Myocyte (in vitro differentiated cells): ENCODE results near the gene EQTN. TPM values are rescaled to one million over a fixed set of nuclear protein-coding genes. Genes with fewer than 3 reads are reported as not detected.
A peak's percentile ranks its signal among the peaks of the same experiment; 100 is the strongest.

Experiments used
- DNase-seq: peaks from one replicate; pipeline ENCODE4 v3.0.0-alpha.2; 2012; ENCODE audit warnings: low read depth
- polyA plus RNA-seq: library from polyadenylated mRNA; unstranded; fragments of >200 nt; gene quantifications from one replicate; pipeline ENCODE4 v1.2.1, GENCODE V29; 2012; ENCODE audit warnings: missing spikeins
- total RNA-seq: library from RNA; depleted of rRNA; stranded (reverse); fragments of >200 nt; gene quantifications from 2 replicates; pipeline ENCODE4 v1.2.3, GENCODE V29; 2014

Gene EQTN
- total RNA-seq = not detected in 2 replicates
- polyA plus RNA-seq = not detected

GRCh38 chr9:27297050-27297449, at the start of gene EQTN:
EQTN (minus strand) TSS chr9:27297150; CDS start chr9:27297055, 95 bp downstream.
- DNase-seq = no peak

GRCh38 chr9:27344776-27345175, 47.8 kb upstream of the EQTN start:
- no peak for DNase-seq

GRCh38 chr9:27341545-27342294, 44.8 kb upstream of the EQTN start:
- DNase-seq = no peak

GRCh38 chr9:27340961-27341511, 44.1 kb upstream of the EQTN start:
- no peak for DNase-seq

GRCh38 chr9:27340285-27340674, 43.3 kb upstream of the EQTN start:
- DNase-seq = no peak

GRCh38 chr9:27339661-27340284, 42.8 kb upstream of the EQTN start:
- DNase-seq = peak; percentile 6

- DNase-seq = no peak
These were observed 41.6 kb upstream of the EQTN start for GRCh38 chr9:27338527-27338903.

GRCh38 chr9:27337833-27338526, 41.0 kb upstream of the EQTN start:
- DNase-seq = no peak

- DNase-seq = no peak
These were observed 40.3 kb upstream of the EQTN start for GRCh38 chr9:27337236-27337635.

GRCh38 chr9:27336829-27337228, 39.9 kb upstream of the EQTN start:
- no peak for DNase-seq

- no peak for DNase-seq
These were observed 39.2 kb upstream of the EQTN start for GRCh38 chr9:27336126-27336525.

GRCh38 chr9:27335075-27335474, 38.1 kb upstream of the EQTN start:
- no peak for DNase-seq

- peak; percentile 81 for DNase-seq
These were observed 36.5 kb upstream of the EQTN start for GRCh38 chr9:27333241-27334052.

- no peak for DNase-seq
These were observed 34.4 kb upstream of the EQTN start for GRCh38 chr9:27331393-27331792.

- no peak for DNase-seq
These were observed 32.3 kb upstream of the EQTN start for GRCh38 chr9:27329291-27329690.

- no peak for DNase-seq
These were observed 31.5 kb upstream of the EQTN start for GRCh38 chr9:27328483-27328882.

GRCh38 chr9:27311184-27311583, 14.2 kb upstream of the EQTN start:
- no peak for DNase-seq

- DNase-seq = no peak
These were observed 13.6 kb upstream of the EQTN start for GRCh38 chr9:27310582-27310981.

GRCh38 chr9:27308691-27309390, 11.9 kb upstream of the EQTN start:
- DNase-seq = no peak

GRCh38 chr9:27304521-27304920, 7.6 kb upstream of the EQTN start:
- DNase-seq = no peak

- DNase-seq = peak; percentile 27
These were observed 6.3 kb upstream of the EQTN start for GRCh38 chr9:27303219-27303618.
